Glomerular visceral epithelial cell (primary cell): ENCODE results near the gene CLCN2.
"Not testable (repeated sequence)": the region's sequence is repeated elsewhere in the genome, so short reads cannot be mapped to it uniquely, and the experiment has no call there.

Experiments used
- DNase-seq: peaks from one replicate; pipeline ENCODE4 v3.0.0-alpha.2; 2016; ENCODE audit errors: extremely low spot score

Gene CLCN2

GRCh38 chr3:184345317-184346144 lies 15.9 kb downstream of the CLCN2 start:
- peak; percentile 85 for DNase-seq

- no peak for DNase-seq
These were observed 16.7 kb downstream of the CLCN2 start for GRCh38 chr3:184344579-184345316.

GRCh38 chr3:184343200-184343876 lies 18.1 kb downstream of the CLCN2 start:
- no peak for DNase-seq

- DNase-seq = no peak
These were observed 19.5 kb downstream of the CLCN2 start for GRCh38 chr3:184341925-184342324.

- DNase-seq = not testable (repeated sequence)
These were observed 21.8 kb downstream of the CLCN2 start for GRCh38 chr3:184339451-184340135.

- DNase-seq = no peak
These were observed 22.4 kb downstream of the CLCN2 start for GRCh38 chr3:184339001-184339400.

- DNase-seq = no peak
These were observed 22.9 kb downstream of the CLCN2 start for GRCh38 chr3:184338511-184338945.

- no peak for DNase-seq
These were observed 23.4 kb downstream of the CLCN2 start for GRCh38 chr3:184337981-184338380.

- DNase-seq = no peak
These were observed 24.0 kb downstream of the CLCN2 start, which contains the start of gene FAM131A for GRCh38 chr3:184337399-184337714. TSS of gene FAM131A (plus strand) at chr3:184337600. CDS start at chr3:184337631, 31 bp downstream.

GRCh38 chr3:184336547-184337398 lies 24.6 kb downstream of the CLCN2 start:
- DNase-seq = peak; percentile 26

- DNase-seq = peak; percentile 67
These were observed 25.5 kb downstream of the CLCN2 start for GRCh38 chr3:184335661-184336546.

GRCh38 chr3:184335291-184335660 lies 26.1 kb downstream of the CLCN2 start:
- no peak for DNase-seq

GRCh38 chr3:184334470-184335158 lies 26.8 kb downstream of the CLCN2 start:
- DNase-seq = peak; percentile 61

GRCh38 chr3:184333700-184334099 lies 27.7 kb downstream of the CLCN2 start:
- no peak for DNase-seq

GRCh38 chr3:184333190-184333589 lies 28.2 kb downstream of the CLCN2 start:
- no peak for DNase-seq

- DNase-seq = peak; percentile 88
These were observed 28.9 kb downstream of the CLCN2 start for GRCh38 chr3:184332370-184333090.

GRCh38 chr3:184328516-184328915 lies 32.9 kb downstream of the CLCN2 start:
- DNase-seq = no peak

- DNase-seq = no peak
These were observed 34.2 kb downstream of the CLCN2 start for GRCh38 chr3:184327171-184327570.
